ENCODE data around the gene ATP2B2.

DNA sequence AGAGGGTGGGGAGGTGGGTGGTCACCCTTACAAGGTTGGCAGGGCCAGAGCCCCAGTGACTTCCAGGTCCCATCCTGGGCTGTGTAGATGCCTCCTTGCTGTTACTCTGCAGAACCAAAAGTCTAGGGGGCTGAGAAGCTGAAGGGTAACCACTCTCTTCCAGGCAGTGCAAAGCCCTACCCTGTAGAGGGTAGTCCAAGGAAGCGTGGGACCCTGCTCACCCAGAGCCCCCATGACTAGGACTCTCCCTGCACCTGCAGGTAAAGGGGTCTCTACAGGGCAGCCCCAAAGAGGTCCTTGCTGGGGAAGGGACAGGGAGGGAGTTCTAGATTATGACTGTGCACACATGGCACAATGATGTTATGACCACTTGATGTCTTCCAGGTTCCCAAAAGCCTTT is 226.9 kb downstream of the ATP2B2 start:
- TF ChIP-seq, protein P1, sequence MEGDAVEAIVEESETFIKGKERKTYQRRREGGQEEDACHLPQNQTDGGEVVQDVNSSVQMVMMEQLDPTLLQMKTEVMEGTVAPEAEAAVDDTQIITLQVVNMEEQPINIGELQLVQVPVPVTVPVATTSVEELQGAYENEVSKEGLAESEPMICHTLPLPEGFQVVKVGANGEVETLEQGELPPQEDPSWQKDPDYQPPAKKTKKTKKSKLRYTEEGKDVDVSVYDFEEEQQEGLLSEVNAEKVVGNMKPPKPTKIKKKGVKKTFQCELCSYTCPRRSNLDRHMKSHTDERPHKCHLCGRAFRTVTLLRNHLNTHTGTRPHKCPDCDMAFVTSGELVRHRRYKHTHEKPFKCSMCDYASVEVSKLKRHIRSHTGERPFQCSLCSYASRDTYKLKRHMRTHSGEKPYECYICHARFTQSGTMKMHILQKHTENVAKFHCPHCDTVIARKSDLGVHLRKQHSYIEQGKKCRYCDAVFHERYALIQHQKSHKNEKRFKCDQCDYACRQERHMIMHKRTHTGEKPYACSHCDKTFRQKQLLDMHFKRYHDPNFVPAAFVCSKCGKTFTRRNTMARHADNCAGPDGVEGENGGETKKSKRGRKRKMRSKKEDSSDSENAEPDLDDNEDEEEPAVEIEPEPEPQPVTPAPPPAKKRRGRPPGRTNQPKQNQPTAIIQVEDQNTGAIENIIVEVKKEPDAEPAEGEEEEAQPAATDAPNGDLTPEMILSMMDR (IDR thresholded peaks at IDR 0.05): no peak
- no peak for TF ChIP-seq EZH2 (IDR thresholded peaks at IDR 0.05; ENCODE audit: borderline replicate concordance, insufficient read depth, low read depth, low read length, poor library complexity, severe bottlenecking)

Data from B cell (primary cell).